ENCODE measurements around the gene IGSF21. TPM values are rescaled to one million over a fixed set of nuclear protein-coding genes. Genes with fewer than 3 reads are reported as not detected.

IGSF21 gene
- not detected in 5 replicates for total RNA-seq (2022; extraction: Qiagen RNA extraction)

GRCh38 chr1:18107369-18108298 is at the start of gene IGSF21:
IGSF21 (plus strand) TSS chr1:18107798; CDS start chr1:18108129, 331 bp downstream.

